ENCODE data around the gene PLXNA1. TPM values are rescaled to one million over a fixed set of nuclear protein-coding genes. Genes with fewer than 3 reads are reported as not detected.

Gene PLXNA1
- total and polyA plus RNA-seq, 9 of the 15 experiments (the other 6 are each of a cell fraction or from before 2014, with no cell fraction given), result 0.23 to 59.9 (median 16.8) TPM

DNA sequence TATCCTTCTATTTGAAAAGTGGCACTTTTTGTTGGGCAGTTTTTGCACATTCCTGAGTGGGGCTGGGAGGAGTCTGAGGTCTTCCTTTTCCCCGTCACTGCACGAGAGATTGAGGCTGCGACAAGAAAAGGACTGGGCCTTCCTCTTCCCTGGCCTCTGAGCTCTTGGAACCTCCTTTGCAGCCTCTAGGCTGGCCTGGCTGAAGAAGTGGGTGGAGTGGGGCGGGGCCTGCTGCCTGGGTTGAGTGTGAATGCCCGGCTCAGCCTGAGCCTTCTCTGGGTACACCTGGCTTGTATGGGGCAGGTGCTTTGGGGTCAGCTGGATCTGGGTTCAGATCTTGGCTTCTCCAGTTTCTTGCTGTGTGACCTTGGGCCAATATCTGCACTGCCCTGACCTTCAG, 43.1 kb downstream of the PLXNA1 start:
- Histone ChIP-seq H3K27me3 (ENCODE audit: control insufficient read depth in 2 of 2, insufficient read depth in 2 of 2, low read length in 2 of 2) (no peaks in the 10 kb centered on the region), H2AFZ (ENCODE audit: low read depth, low read length) (no peak overlapping the region), H3K9ac (ENCODE audit: insufficient read depth in 1 of 2, low read depth in 2 of 2, low read length in 2 of 2) (no peak overlapping the region), H3K4me1 (replicated peaks in 1 of 2; ENCODE audit: control insufficient read depth in 2 of 2, insufficient read depth in 2 of 2, low read length in 2 of 2) (peaks cover 0 to 3% of the 10 kb centered on the region in 2 experiments; a peak in 2 of 5 replicates), H3K79me2 (ENCODE audit: control insufficient read depth, insufficient read depth, low read length) (no peaks in the 10 kb centered on the region), H3K9me1 (ENCODE audit: control insufficient read depth, insufficient read depth, low read length) (no peaks in the 10 kb centered on the region), H3K27ac (ENCODE audit: extremely low read depth, low read depth, low read length) (no peak overlapping the region), H3K4me3 (no peak overlapping the region), H3K4me2 (ENCODE audit: insufficient read depth, low read length) (no peak overlapping the region), H3K9me3 (replicated peaks; ENCODE audit: control insufficient read depth, insufficient read depth, low read depth, low read length) (no peaks in the 10 kb centered on the region), H3K36me3 (ENCODE audit: control insufficient read depth, insufficient read depth, low read length) (peaks cover 80% of the 10 kb centered on the region; the same call in 2 of the 3 replicates), H4K20me1 (replicated peaks; ENCODE audit: control insufficient read depth, insufficient read depth, low read length) (no peaks in the 10 kb centered on the region)
- in situ Hi-C loops (cut with MboI) (no loop called here), intact Hi-C loops (cut with micrococcal nuclease) (no loop called here)
- CTCF ChIA-PET (ENCODE audit: low intra/inter-chr PET ratio), result no interaction called here
- FAIRE-seq, result no peak
- peak in 2 of 4 experiments; percentile 18 to 30 for DNase-seq (ENCODE audit: extremely low read depth in 1 of 4, low spot score in 3 of 4)
- 83% methylated on average over 3 of the region's 5 CpGs for WGBS (ENCODE audit: insufficient coverage, low coverage, missing lambda C conversion rate)
- BruUV-seq (replicated peaks), result no TSS peak
- ATAC-seq, result no peak
- TF ChIP-seq HDAC1 (IDR thresholded peaks at IDR 0.05) (no peak), ZNF699 (CRISPR knock-in tag; IDR thresholded peaks at IDR 0.05; ENCODE audit: insufficient replicate concordance) (no peak), ZKSCAN8 (CRISPR knock-in tag; IDR thresholded peaks at IDR 0.05) (no peak), SMARCB1 (IDR thresholded peaks at IDR 0.05; ENCODE audit: insufficient read length, low read depth) (no peak)
- TF ChIP-seq, protein P1, sequence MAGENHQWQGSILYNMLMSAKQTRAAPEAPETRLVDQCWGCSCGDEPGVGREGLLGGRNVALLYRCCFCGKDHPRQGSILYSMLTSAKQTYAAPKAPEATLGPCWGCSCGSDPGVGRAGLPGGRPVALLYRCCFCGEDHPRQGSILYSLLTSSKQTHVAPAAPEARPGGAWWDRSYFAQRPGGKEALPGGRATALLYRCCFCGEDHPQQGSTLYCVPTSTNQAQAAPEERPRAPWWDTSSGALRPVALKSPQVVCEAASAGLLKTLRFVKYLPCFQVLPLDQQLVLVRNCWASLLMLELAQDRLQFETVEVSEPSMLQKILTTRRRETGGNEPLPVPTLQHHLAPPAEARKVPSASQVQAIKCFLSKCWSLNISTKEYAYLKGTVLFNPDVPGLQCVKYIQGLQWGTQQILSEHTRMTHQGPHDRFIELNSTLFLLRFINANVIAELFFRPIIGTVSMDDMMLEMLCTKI (IDR thresholded peaks at IDR 0.05; ENCODE audit: partially characterized antibody), result no peak
- POLR2A ChIA-PET, result interaction anchor here (0.6 kb wide), 1 partner anchor 8 kb away, joined by 3 read pairs; no protein-coding TSS in a partner anchor

Measured in K562 (cell line).